Thyroid gland (tissue), 4 donors: Measurements from ENCODE around the gene LOC101059915.
"Not testable (repeated sequence)": the region's sequence is repeated elsewhere in the genome, so short reads cannot be mapped to it uniquely, and the experiment has no call there.

Experiments used
- DNase-seq, 2 donors: peaks; one replicate each; pipeline ENCODE4 v3.0.0-alpha.2; 2019
- H3K27ac ChIP-seq, 3 donors: fragments of 200-600 bp; sonication (generic); 1 replicate in 2 of 3; 2 replicates in 1 of 3; pipeline ENCODE4 v1.5.1; 2016 to 2019; ENCODE audit warnings: mild to moderate bottlenecking in 1 of 3, moderate library complexity in 1 of 3
- H3K27me3 ChIP-seq: fragments of 200-600 bp; sonication (generic); one replicate; pipeline ENCODE4 v1.5.1; 2019
- H3K36me3 ChIP-seq, 2 donors: fragments of 200-600 bp; sonication (generic); one replicate each; pipeline ENCODE4 v1.5.1; 2016 to 2019
- H3K4me1 ChIP-seq, 2 donors: fragments of 200-600 bp; sonication (generic); one replicate each; pipeline ENCODE4 v1.5.1; 2017 to 2019
- H3K4me3 ChIP-seq, 3 donors: fragments of 200-600 bp; sonication (generic); replicated peaks in 1 of 3; 1 replicate in 2 of 3; 2 replicates in 1 of 3; pipeline ENCODE4 v1.5.1; 2016; ENCODE audit warnings: mild to moderate bottlenecking in 1 of 3
- H3K9me3 ChIP-seq: fragments of 200-600 bp; sonication (generic); one replicate; pipeline ENCODE4 v1.5.1; 2017
- CTCF ChIP-seq, 6 experiments: fragments of 200-600 bp in 3 of 6; fragments of 450-650 bp in 3 of 6; sonication (generic) in 3 of 6; IDR thresholded peaks; one replicate each; pipeline ENCODE4 v1.5.1; 2016 to 2019; ENCODE audit warnings: antibody characterized with exemption in 6 of 6, mild to moderate bottlenecking in 2 of 6, inconsistent platforms in 1 of 6, moderate library complexity in 1 of 6
- POLR2A ChIP-seq, 2 donors: fragments of 450-650 bp; IDR thresholded peaks; one replicate each; pipeline ENCODE4 v1.6.1; 2017; ENCODE audit warnings: antibody characterized with exemption in 2 of 2, mild to moderate bottlenecking in 2 of 2, moderate library complexity in 1 of 2
- WGBS, 2 donors: methylation state at CpG; one replicate each; pipeline ENCODE4 v1.1.5; 2017; 5-methylcytosine and 5-hydroxymethylcytosine counted together
- intact Hi-C: fragments of 100-400 bp; cut with DNase I; formaldehyde crosslinking; loops from one replicate; pipeline ENCODE4 v1.15.1; 2023

Gene LOC101059915

GRCh38 chrX:71657267-71657666, 10.1 kb upstream of the LOC101059915 start:
- intact Hi-C loops: no loop called here
- 76 to 90% methylated on average over 4 of the region's 4 CpGs for WGBS, 2 donors
- no peaks in the 10 kb centered on the region for H3K4me1 ChIP-seq
- no peak overlapping the region for H3K4me3 ChIP-seq
- H3K27me3 ChIP-seq: no peaks in the 10 kb centered on the region
- DNase-seq: no peak
- H3K9me3 ChIP-seq: no peaks in the 10 kb centered on the region
- no peaks in the 10 kb centered on the region for H3K36me3 ChIP-seq
- TF ChIP-seq CTCF (IDR thresholded peaks at IDR 0.05): no peak
- no peak for TF ChIP-seq POLR2A (IDR thresholded peaks at IDR 0.05)
- no peak overlapping the region for H3K27ac ChIP-seq

DNA sequence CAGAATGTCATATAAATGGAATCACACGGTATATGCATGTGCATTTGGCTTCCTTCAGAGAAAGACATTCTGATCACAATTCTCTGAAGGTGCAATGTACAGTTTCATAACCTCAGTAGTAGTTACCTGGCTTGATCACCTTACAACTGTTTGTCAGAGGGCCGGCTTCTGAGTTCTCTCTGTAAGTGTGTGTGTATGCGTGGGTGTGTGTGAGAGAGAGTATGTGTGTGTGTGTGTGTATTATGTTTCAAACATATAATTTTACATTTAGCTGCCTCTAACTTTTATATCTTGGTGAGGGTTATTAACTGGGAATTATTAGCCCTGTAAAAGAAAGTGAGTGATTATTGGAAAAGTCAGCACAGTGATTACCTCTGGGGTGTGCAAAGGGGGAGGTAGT, 8.0 kb upstream of the LOC101059915 start:
- DNase-seq: no peak
- intact Hi-C loops: no loop called here
- Histone ChIP-seq H3K27ac (no peak overlapping the region), H3K4me1 (no peaks in the 10 kb centered on the region), H3K36me3 (no peaks in the 10 kb centered on the region), H3K27me3 (no peaks in the 10 kb centered on the region), H3K9me3 (no peaks in the 10 kb centered on the region), H3K4me3 (no peak overlapping the region)
- WGBS, 2 donors: 82 to 86% methylated on average over 3 of the region's 3 CpGs
- no peak for TF ChIP-seq CTCF (IDR thresholded peaks at IDR 0.05)
- TF ChIP-seq POLR2A (IDR thresholded peaks at IDR 0.05): no peak

DNA sequence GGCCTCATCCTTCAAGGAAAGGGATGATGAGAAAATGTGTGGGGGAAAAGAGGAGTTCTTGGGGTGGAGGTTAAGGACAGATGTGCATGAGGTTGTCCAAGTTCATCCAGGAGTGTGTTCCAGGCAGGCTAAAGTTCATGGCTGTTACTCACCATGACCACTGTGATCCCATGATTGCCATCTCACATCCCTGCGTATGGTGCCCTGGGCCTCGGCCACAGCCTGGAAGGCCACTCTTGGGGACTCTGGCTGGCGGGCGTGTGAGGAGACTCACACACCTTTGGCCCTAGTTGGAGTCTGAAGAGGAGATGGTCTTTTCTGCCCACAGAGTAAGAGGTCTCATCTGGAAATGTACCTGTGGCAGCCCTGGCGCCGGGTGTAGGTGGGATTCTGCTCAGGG, 7.4 kb upstream of the LOC101059915 start:
- Histone ChIP-seq H3K27ac (no peak overlapping the region), H3K4me3 (no peak overlapping the region), H3K9me3 (no peaks in the 10 kb centered on the region), H3K36me3 (no peaks in the 10 kb centered on the region), H3K27me3 (no peaks in the 10 kb centered on the region), H3K4me1 (no peaks in the 10 kb centered on the region)
- WGBS, 2 donors: 100% methylated on average over 3 of the region's 6 CpGs; no CpG with 5 or more reads in 1 of the 2 donors
- no peak for DNase-seq
- no peak for TF ChIP-seq POLR2A (IDR thresholded peaks at IDR 0.05)
- intact Hi-C loops: no loop called here

GRCh38 chrX:71660562-71661416, 6.6 kb upstream of the LOC101059915 start:
- 90 to 92% methylated on average over 5 to 9 of the region's 22 CpGs for WGBS, 2 donors
- TF ChIP-seq POLR2A (IDR thresholded peaks at IDR 0.05): no peak
- no peak for TF ChIP-seq CTCF (IDR thresholded peaks at IDR 0.05)
- H3K36me3 ChIP-seq: no peaks in the 10 kb centered on the region
- no peak overlapping the region for H3K4me3 ChIP-seq
- intact Hi-C loops: no loop called here
- H3K27ac ChIP-seq: no peak overlapping the region
- DNase-seq: no peak
- no peaks in the 10 kb centered on the region for H3K9me3 ChIP-seq
- H3K27me3 ChIP-seq: no peaks in the 10 kb centered on the region
- no peaks in the 10 kb centered on the region for H3K4me1 ChIP-seq

- Histone ChIP-seq H3K36me3 (no peaks in the 10 kb centered on the region), H3K27me3 (no peaks in the 10 kb centered on the region), H3K4me1 (no peaks in the 10 kb centered on the region), H3K9me3 (no peaks in the 10 kb centered on the region), H3K27ac (no peak overlapping the region), H3K4me3 (no peak overlapping the region)
- WGBS, 2 donors: 88 to 90% methylated on average over 7 to 8 of the region's 12 CpGs
- DNase-seq: no peak
- TF ChIP-seq CTCF (IDR thresholded peaks at IDR 0.05) (no peak), POLR2A (IDR thresholded peaks at IDR 0.05) (no peak)
- intact Hi-C loops: no loop called here
These were observed 5.4 kb upstream of the LOC101059915 start for GRCh38 chrX:71661919-71662318.

- H3K27me3 ChIP-seq, intact Hi-C loops, H3K27ac ChIP-seq, H3K9me3 ChIP-seq, H3K4me1 ChIP-seq, DNase-seq, H3K4me3 ChIP-seq, H3K36me3 ChIP-seq: not testable (repeated sequence)
- WGBS, 2 donors: 75 to 80% methylated on average over 6 to 7 of the region's 11 CpGs
These were observed 4.7 kb upstream of the LOC101059915 start for GRCh38 chrX:71662654-71663053.

DNA sequence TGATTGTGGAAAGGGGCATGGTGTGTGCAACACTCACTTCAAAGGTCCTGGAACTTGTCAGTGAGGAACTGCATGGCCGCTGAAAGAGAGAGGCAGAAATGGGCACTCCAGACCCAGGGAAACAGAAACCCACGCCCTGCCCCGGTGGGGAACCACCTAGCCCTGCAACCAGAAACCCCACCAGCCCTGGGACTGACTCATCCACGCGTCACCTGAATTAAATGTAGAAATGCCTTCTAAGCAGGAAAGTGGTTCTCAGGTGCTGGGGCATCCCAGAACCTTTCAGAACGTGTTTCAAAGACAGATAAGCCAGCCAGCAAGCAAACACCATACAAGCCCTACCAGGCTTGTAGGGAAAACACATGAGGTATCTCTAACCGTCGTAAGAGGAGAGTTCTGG, 4.1 kb upstream of the LOC101059915 start:
- H3K4me1 ChIP-seq, H3K27me3 ChIP-seq, H3K36me3 ChIP-seq, H3K27ac ChIP-seq, H3K4me3 ChIP-seq, H3K9me3 ChIP-seq, DNase-seq, intact Hi-C loops: not testable (repeated sequence)
- 89% methylated on average over 4 of the region's 8 CpGs; no CpG with 5 or more reads in 1 of the 2 donors for WGBS, 2 donors
